GM18505 (cell line): ENCODE measurements around the gene OGFOD2.

Experiments
- ATAC-seq: cut with Tn5 transposase; IDR thresholded peaks from one replicate; pipeline ENCODE4 v1.9.1; 2021; ENCODE audit not compliant: unreplicated experiment
- POLR2A ChIP-seq: IDR thresholded peaks from 4 replicates; pipeline ENCODE4 v1.6.1; 2011; ENCODE audit warnings: borderline replicate concordance; ENCODE audit not compliant: insufficient read depth, insufficient read length; ENCODE audit errors: extremely low read depth

Gene OGFOD2

GRCh38 chr12:122944605-122945592 is 30.1 kb upstream of the OGFOD2 start:
- no peak for TF ChIP-seq POLR2A
- ATAC-seq, result no peak

- TF ChIP-seq POLR2A, result no peak
- no peak for ATAC-seq
Measured at GRCh38 chr12:122946690-122947341, 28.2 kb upstream of the OGFOD2 start.

GRCh38 chr12:122947352-122947792 is 27.7 kb upstream of the OGFOD2 start:
- TF ChIP-seq POLR2A, result no peak
- no peak for ATAC-seq

GRCh38 chr12:122948605-122949004 is 26.4 kb upstream of the OGFOD2 start:
- no peak for TF ChIP-seq POLR2A
- ATAC-seq, result no peak

GRCh38 chr12:122949405-122949804 is 25.6 kb upstream of the OGFOD2 start:
- ATAC-seq, result no peak
- TF ChIP-seq POLR2A, result no peak

- no peak for TF ChIP-seq POLR2A
- no peak for ATAC-seq
Measured at GRCh38 chr12:122949816-122950675, 25.0 kb upstream of the OGFOD2 start.

GRCh38 chr12:122951406-122951805 is 23.6 kb upstream of the OGFOD2 start:
- no peak for TF ChIP-seq POLR2A
- no peak for ATAC-seq

- ATAC-seq, result peak; percentile 60
- no peak for TF ChIP-seq POLR2A
Measured at GRCh38 chr12:122951979-122952892, 22.8 kb upstream of the OGFOD2 start.

- no peak for TF ChIP-seq POLR2A
- ATAC-seq, result no peak
Measured at GRCh38 chr12:122955156-122955555, 19.9 kb upstream of the OGFOD2 start.

- no peak for TF ChIP-seq POLR2A
- no peak for ATAC-seq
Measured at GRCh38 chr12:122956035-122956434, 19.0 kb upstream of the OGFOD2 start.

- TF ChIP-seq POLR2A, result no peak
- no peak for ATAC-seq
Measured at GRCh38 chr12:122958198-122958888, 16.7 kb upstream of the OGFOD2 start.
